ENCODE results near the gene UBE2E2. TPM values are rescaled to one million over a fixed set of nuclear protein-coding genes. Genes with fewer than 3 reads are reported as not detected.

UBE2E2 gene
- total and polyA plus RNA-seq, 2 of the 13 experiments (the other 11 are each of a cell fraction or from before 2014, with no cell fraction given) = 0.77 to 1.5 TPM

DNA sequence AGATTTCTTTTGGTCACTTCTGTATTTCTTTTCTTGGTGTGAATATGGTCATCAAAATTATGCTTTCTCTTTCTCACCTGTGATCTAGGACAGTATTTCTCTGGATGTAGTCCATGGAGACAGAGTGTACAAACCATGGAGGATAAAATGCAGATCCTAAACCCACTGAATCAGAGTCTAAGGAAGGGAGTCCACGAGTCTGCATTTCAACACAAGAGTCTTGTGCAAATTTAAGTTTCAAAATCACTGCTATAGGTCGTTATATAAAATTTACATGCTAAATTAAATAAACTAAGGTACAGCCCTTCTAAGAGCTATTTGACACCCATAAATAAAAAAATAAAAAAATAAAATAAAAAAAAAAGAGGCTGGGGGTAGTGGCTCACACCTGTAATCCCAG, 17.3 kb upstream of the UBE2E2 start:
- DNase-seq (ENCODE audit: low spot score) (no peak), ATAC-seq (no peak), FAIRE-seq (no peak)
- no peak overlapping the region for H2AFZ ChIP-seq (ENCODE audit: low read length)
- no peaks in the 10 kb centered on the region for H3K79me2 ChIP-seq (ENCODE audit: insufficient read depth, low read length)
- no peaks in the 10 kb centered on the region for H4K20me1 ChIP-seq (ENCODE audit: insufficient read depth, low read length)
- no peaks in the 10 kb centered on the region for H3K27me3 ChIP-seq (ENCODE audit: control insufficient read depth in 1 of 2, insufficient read depth in 2 of 2, low read length in 2 of 2)
- H3K4me1 ChIP-seq (ENCODE audit: insufficient read depth, low read length) = no peaks in the 10 kb centered on the region
- intact Hi-C loops (cut with micrococcal nuclease; ENCODE audit: unreplicated experiment) (no loop called here), in situ Hi-C loops (cut with HindIII; ENCODE audit: extremely low pct_ligation_motif_present, low pct_unique_long_range_greater_than_20kb) (no loop called here)
- POLR2A ChIA-PET = no interaction called here
- no TSS peak for BruUV-seq (replicated peaks)
- no peaks in the 10 kb centered on the region for H3K36me3 ChIP-seq (replicated peaks in 1 of 2; ENCODE audit: control insufficient read depth in 1 of 2, insufficient read depth in 2 of 2, low read length in 2 of 2)
- no peak overlapping the region for H3K27ac ChIP-seq (ENCODE audit: extremely low read length, insufficient read depth, low read length)
- CTCF ChIA-PET (ENCODE audit: low intra/inter-chr PET ratio, low total read pairs) = no interaction called here
- H3K4me3 ChIP-seq (replicated peaks in 1 of 3; ENCODE audit: insufficient read depth in 1 of 3, low read depth in 2 of 3, low read length in 3 of 3) = no peak overlapping the region
- H3K4me2 ChIP-seq (ENCODE audit: low read depth, low read length) = no peak overlapping the region
- H3K9ac ChIP-seq (ENCODE audit: insufficient read depth, low read depth, low read length) = no peak overlapping the region
- TF ChIP-seq NCOA2 (CRISPR knock-in tag; IDR thresholded peaks at IDR 0.05) (no peak), ZNF460 (CRISPR knock-in tag; IDR thresholded peaks at IDR 0.05; ENCODE audit: borderline replicate concordance) (no peak), MEF2D (CRISPR knock-in tag; IDR thresholded peaks at IDR 0.05) (no peak), ZNF644 (CRISPR knock-in tag; IDR thresholded peaks at IDR 0.05; ENCODE audit: low read depth) (no peak), SAP130 (CRISPR knock-in tag; IDR thresholded peaks at IDR 0.05; ENCODE audit: low read depth) (no peak), RORA (CRISPR knock-in tag; IDR thresholded peaks at IDR 0.05) (no peak), SMAD9 (CRISPR knock-in tag; IDR thresholded peaks at IDR 0.05) (no peak), MAZ (IDR thresholded peaks at IDR 0.05; ENCODE audit: borderline replicate concordance, low read depth, low read length) (no peak), MAZ (CRISPR knock-in tag; IDR thresholded peaks at IDR 0.05; ENCODE audit: low read depth) (no peak), KDM5B (CRISPR knock-in tag; IDR thresholded peaks at IDR 0.05; ENCODE audit: borderline replicate concordance) (no peak)
- TF ChIP-seq, protein P1, sequence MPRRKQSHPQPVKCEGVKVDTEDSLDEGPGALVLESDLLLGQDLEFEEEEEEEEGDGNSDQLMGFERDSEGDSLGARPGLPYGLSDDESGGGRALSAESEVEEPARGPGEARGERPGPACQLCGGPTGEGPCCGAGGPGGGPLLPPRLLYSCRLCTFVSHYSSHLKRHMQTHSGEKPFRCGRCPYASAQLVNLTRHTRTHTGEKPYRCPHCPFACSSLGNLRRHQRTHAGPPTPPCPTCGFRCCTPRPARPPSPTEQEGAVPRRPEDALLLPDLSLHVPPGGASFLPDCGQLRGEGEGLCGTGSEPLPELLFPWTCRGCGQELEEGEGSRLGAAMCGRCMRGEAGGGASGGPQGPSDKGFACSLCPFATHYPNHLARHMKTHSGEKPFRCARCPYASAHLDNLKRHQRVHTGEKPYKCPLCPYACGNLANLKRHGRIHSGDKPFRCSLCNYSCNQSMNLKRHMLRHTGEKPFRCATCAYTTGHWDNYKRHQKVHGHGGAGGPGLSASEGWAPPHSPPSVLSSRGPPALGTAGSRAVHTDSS (CRISPR knock-in tag; conservative IDR thresholded peaks at IDR 0.05) = no peak
- TF ChIP-seq, protein P2, sequence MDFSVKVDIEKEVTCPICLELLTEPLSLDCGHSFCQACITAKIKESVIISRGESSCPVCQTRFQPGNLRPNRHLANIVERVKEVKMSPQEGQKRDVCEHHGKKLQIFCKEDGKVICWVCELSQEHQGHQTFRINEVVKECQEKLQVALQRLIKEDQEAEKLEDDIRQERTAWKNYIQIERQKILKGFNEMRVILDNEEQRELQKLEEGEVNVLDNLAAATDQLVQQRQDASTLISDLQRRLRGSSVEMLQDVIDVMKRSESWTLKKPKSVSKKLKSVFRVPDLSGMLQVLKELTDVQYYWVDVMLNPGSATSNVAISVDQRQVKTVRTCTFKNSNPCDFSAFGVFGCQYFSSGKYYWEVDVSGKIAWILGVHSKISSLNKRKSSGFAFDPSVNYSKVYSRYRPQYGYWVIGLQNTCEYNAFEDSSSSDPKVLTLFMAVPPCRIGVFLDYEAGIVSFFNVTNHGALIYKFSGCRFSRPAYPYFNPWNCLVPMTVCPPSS (IDR thresholded peaks at IDR 0.05) = no peak
- TF ChIP-seq, protein P3, sequence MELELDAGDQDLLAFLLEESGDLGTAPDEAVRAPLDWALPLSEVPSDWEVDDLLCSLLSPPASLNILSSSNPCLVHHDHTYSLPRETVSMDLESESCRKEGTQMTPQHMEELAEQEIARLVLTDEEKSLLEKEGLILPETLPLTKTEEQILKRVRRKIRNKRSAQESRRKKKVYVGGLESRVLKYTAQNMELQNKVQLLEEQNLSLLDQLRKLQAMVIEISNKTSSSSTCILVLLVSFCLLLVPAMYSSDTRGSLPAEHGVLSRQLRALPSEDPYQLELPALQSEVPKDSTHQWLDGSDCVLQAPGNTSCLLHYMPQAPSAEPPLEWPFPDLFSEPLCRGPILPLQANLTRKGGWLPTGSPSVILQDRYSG (CRISPR knock-in tag; IDR thresholded peaks at IDR 0.05) = no peak
- 0% methylated on average over 2 of the region's 2 CpGs for WGBS (ENCODE audit: low lambda C conversion rate)
- no peaks in the 10 kb centered on the region for H3K9me3 ChIP-seq (ENCODE audit: low read length)

All from HepG2 (cell line).